H1 (cell line): Measurements from ENCODE around the gene OR10V1. TPM values are rescaled to one million over a fixed set of nuclear protein-coding genes. Genes with fewer than 3 reads are reported as not detected.

ENCODE experiments used
- ATF2 ChIP-seq: IDR thresholded peaks from 2 replicates; pipeline ENCODE4 v1.6.1; 2012; ENCODE audit warnings: low read length, inconsistent platforms
- BCL11A ChIP-seq, 2 experiments: IDR thresholded peaks; one replicate each; pipeline ENCODE4 v1.6.1; 2011; ENCODE audit warnings: low read depth in 2 of 2, low read length in 2 of 2, mild to moderate bottlenecking in 2 of 2
- CREB1 ChIP-seq: IDR thresholded peaks from 2 replicates; pipeline ENCODE4 v1.6.1; 2012; ENCODE audit warnings: inconsistent platforms
- JUN ChIP-seq: IDR thresholded peaks from 2 replicates; pipeline ENCODE4 v1.6.1; 2011; ENCODE audit warnings: low read depth, mild to moderate bottlenecking, improper control_type of control experiment, low read length
- POLR2A ChIP-seq, 2 experiments: IDR thresholded peaks; 1 replicate in 1 of 2; 2 replicates in 1 of 2; pipeline ENCODE4 v1.6.1; 2011; ENCODE audit warnings: low read depth in 2 of 2, low read length in 2 of 2, mild to moderate bottlenecking in 2 of 2; ENCODE audit errors: control extremely low read depth in 1 of 2
- SIN3A ChIP-seq, 2 experiments: IDR thresholded peaks in 1 of 2; conservative IDR thresholded peaks in 1 of 2; 2 replicates each; pipeline ENCODE4 v1.6.1; 2011 to 2012; ENCODE audit warnings: low read length in 2 of 2, improper control_type of control experiment in 1 of 2, low read depth in 1 of 2, mild to moderate bottlenecking in 1 of 2
- SP4 ChIP-seq: IDR thresholded peaks from 2 replicates; pipeline ENCODE4 v1.6.1; 2012; ENCODE audit warnings: low read length, inconsistent platforms
- polyA plus RNA-seq, 7 experiments: library from polyadenylated mRNA; depleted of rRNA in 3 of 7; stranded (reverse) in 5 of 7; unstranded in 2 of 7; fragments of >200 nt in 5 of 7; fragments of 200-250 nt in 2 of 7; gene quantifications; 1 replicate in 5 of 7; 2 replicates in 1 of 7; 4 replicates in 1 of 7; pipeline versions ENCODE4 v1.2.1 to v1.2.3, GENCODE V29; 2011 to 2013; ENCODE audit warnings: missing spikeins in 2 of 7, mixed read lengths in 2 of 7
- total RNA-seq: library from RNA; stranded (reverse); fragmentation: NEBNext Ultra II Directional; extraction: Animal tissue kit (Norgen Biotek cat#: 25700); gene quantifications from 2 replicates; pipeline ENCODE4 v1.2.1, GENCODE V29; 2021

The OR10V1 gene
- total and polyA plus RNA-seq, 2 of the 8 experiments (the other 6 are each of a cell fraction or from before 2014, with no cell fraction given), result not detected

- TF ChIP-seq SIN3A (conservative IDR thresholded peaks at IDR 0.05 in 1 of 2, IDR thresholded peaks at IDR 0.05 in 1 of 2; ENCODE audit: low read depth in 1 of 2, low read length in 2 of 2) (no peak), ATF2 (no peak), BCL11A (IDR thresholded peaks at IDR 0.05; ENCODE audit: low read depth in 2 of 2, low read length in 2 of 2) (no peak), CREB1 (no peak), JUN (no peak), SP4 (no peak), POLR2A (IDR thresholded peaks at IDR 0.05; ENCODE audit: control extremely low read depth in 1 of 2, low read depth in 2 of 2, low read length in 2 of 2) (no peak)
These were observed 32.5 kb upstream of the OR10V1 start (continued) for GRCh38 chr11:59746111-59746510.
